DND-41 (cell line): Measurements from ENCODE around the gene LRFN2.

Experiments
- CTCF ChIP-seq: IDR thresholded peaks from 2 replicates; pipeline ENCODE4 v1.5.1; 2012; ENCODE audit warnings: borderline replicate concordance, low read length, moderate library complexity, mild to moderate bottlenecking; ENCODE audit not compliant: poor library complexity, severe bottlenecking; ENCODE audit errors: extremely low read depth
- EZH2 ChIP-seq: IDR thresholded peaks from 3 replicates; pipeline ENCODE4 v1.6.1; 2012; ENCODE audit warnings: borderline replicate concordance, low read depth, mild to moderate bottlenecking, moderate library complexity, low read length, inconsistent platforms; ENCODE audit not compliant: severe bottlenecking

GRCh38 chr6:40427196-40427595, 160.0 kb downstream of the LRFN2 start:
- TF ChIP-seq EZH2 (no peak), CTCF (no peak)
